HG03095 (cell line): Measurements from ENCODE around the gene FAM114A1.
A peak's percentile ranks its signal among the peaks of the same experiment; 100 is the strongest.

Experiments used
- ATAC-seq: cut with Tn5 transposase; IDR thresholded peaks from one replicate; pipeline ENCODE4 v1.9.1; 2021; ENCODE audit warnings: moderate library complexity; ENCODE audit not compliant: unreplicated experiment

Gene FAM114A1

GRCh38 chr4:38867478-38868058, at the start of gene FAM114A1:
TSS of gene FAM114A1 (plus strand) at chr4:38867806. CDS start at chr4:38878079, 10,273 bp downstream.
- ATAC-seq: peak; percentile 94

- ATAC-seq: peak; percentile 51
Observed at GRCh38 chr4:38818441-38818976, 49.1 kb upstream of the FAM114A1 start.

GRCh38 chr4:38819569-38819968, 48.0 kb upstream of the FAM114A1 start:
- no peak for ATAC-seq

GRCh38 chr4:38820329-38821061, 47.1 kb upstream of the FAM114A1 start:
- ATAC-seq: no peak

- no peak for ATAC-seq
Observed at GRCh38 chr4:38821739-38822138, 45.9 kb upstream of the FAM114A1 start.

GRCh38 chr4:38822748-38823303, 44.8 kb upstream of the FAM114A1 start:
- no peak for ATAC-seq

- no peak for ATAC-seq
Observed at GRCh38 chr4:38823766-38824165, 43.8 kb upstream of the FAM114A1 start.

- no peak for ATAC-seq
Observed at GRCh38 chr4:38829237-38829636, 38.4 kb upstream of the FAM114A1 start.

GRCh38 chr4:38831653-38832052, 36.0 kb upstream of the FAM114A1 start:
- ATAC-seq: no peak

- ATAC-seq: no peak
Observed at GRCh38 chr4:38832206-38832605, 35.4 kb upstream of the FAM114A1 start.

- no peak for ATAC-seq
Observed at GRCh38 chr4:38832624-38833528, 34.7 kb upstream of the FAM114A1 start.

GRCh38 chr4:38834570-38834969, 33.0 kb upstream of the FAM114A1 start:
- ATAC-seq: no peak

GRCh38 chr4:38837334-38837733, 30.3 kb upstream of the FAM114A1 start:
- no peak for ATAC-seq

- ATAC-seq: no peak
Observed at GRCh38 chr4:38837849-38838248, 29.8 kb upstream of the FAM114A1 start.

GRCh38 chr4:38842994-38843393, 24.6 kb upstream of the FAM114A1 start:
- ATAC-seq: no peak

- ATAC-seq: no peak
Observed at GRCh38 chr4:38846015-38846414, 21.6 kb upstream of the FAM114A1 start.

GRCh38 chr4:38855466-38855865, 12.1 kb upstream of the FAM114A1 start:
- no peak for ATAC-seq

- no peak for ATAC-seq
Observed at GRCh38 chr4:38856046-38856445, 11.6 kb upstream of the FAM114A1 start.

GRCh38 chr4:38856524-38857337, 10.9 kb upstream of the FAM114A1 start, which contains the start of gene TLR6:
TSS of gene TLR6 (minus strand) at chr4:38856817. CDS start at chr4:38829473, 27,344 bp downstream.
- no peak for ATAC-seq
